Measurements from ENCODE around the gene CDH18.
"Not testable (repeated sequence)": the region's sequence is repeated elsewhere in the genome, so short reads cannot be mapped to it uniquely, and the experiment has no call there.

- TF ChIP-seq EZH2 (IDR thresholded peaks at IDR 0.05; ENCODE audit: low read length, missing control alignments); CTCF (conservative IDR thresholded peaks at IDR 0.05 in 1 of 2, IDR thresholded peaks at IDR 0.05 in 1 of 2; ENCODE audit: low read depth in 1 of 2, low read length in 2 of 2): not testable (repeated sequence)
Observed at GRCh38 chr5:19812720-19813119, 175.3 kb downstream of the CDH18 start.

Data from fibroblast of lung (primary cell).